Loucy (cell line): ENCODE measurements around the gene DNA2.

Source experiments
- CTCF ChIP-seq: fragments of 200-600 bp; sonication (generic); conservative IDR thresholded peaks from 2 replicates; pipeline ENCODE4 v1.5.1; 2014; ENCODE audit warnings: mild to moderate bottlenecking, antibody characterized with exemption, low read length
- EZH2phosphoT487 ChIP-seq: fragments of 200-600 bp; IDR thresholded peaks from 2 replicates; pipeline ENCODE4 v1.6.1; 2018; ENCODE audit warnings: antibody characterized with exemption, mild to moderate bottlenecking, moderate library complexity, borderline replicate concordance

DNA sequence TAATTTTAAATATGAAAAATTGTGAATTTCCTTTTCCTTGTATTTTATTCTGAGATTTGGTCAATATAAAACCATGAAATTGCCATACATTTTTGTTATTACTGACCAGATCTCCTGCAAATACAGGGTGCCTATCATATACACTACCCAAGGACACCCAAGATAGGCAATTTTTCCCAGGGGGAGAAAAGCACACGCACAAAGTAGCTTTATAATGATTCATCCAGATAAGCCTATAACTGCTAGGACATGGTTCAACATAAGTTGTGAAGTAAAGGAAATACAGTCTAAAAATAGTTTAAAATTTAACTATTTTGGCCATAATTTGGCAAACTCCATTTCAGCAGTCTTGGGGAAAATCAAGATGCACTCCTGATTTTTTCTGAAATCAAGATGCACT lies 69.5 kb downstream of the DNA2 start:
- TF ChIP-seq EZH2phosphoT487 (no peak), CTCF (no peak)
